ENCODE measurements around the gene GMPR2.

GMPR2 gene

DNA sequence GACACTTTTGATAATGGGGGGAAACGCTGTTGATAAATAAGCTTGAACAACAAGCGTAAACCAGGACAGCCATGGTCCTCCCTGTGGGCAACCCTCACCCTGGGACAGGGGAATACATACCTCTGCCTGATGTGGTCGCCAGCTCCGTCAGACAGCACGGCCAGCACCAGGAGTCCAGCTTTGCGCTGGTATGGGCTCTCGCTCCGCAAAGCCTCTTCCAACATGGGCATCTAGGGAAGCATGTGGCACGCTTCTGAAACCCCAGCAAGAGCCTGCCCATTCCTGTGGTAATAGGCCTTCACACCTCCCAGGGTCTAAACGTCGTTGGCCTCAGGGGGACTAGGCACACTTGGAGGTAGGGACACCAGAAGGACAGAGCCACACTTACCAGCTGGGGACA is 47.0 kb upstream of the GMPR2 start:
- peaks cover 15% of the 10 kb centered on the region for H3K4me1 ChIP-seq (ENCODE audit: low read length)
- H3K9me3 ChIP-seq (ENCODE audit: insufficient read depth, low read length) = no peaks in the 10 kb centered on the region
- H3K27me3 ChIP-seq (ENCODE audit: low read depth, low read length) = no peaks in the 10 kb centered on the region
- H3K36me3 ChIP-seq (replicated peaks; ENCODE audit: low read depth, low read length) = peaks cover 56% of the 10 kb centered on the region
- no peak overlapping the region for H2AFZ ChIP-seq (ENCODE audit: low read depth, low read length)
- H3K27ac ChIP-seq (ENCODE audit: low read length) = no peak overlapping the region
- H3K4me3 ChIP-seq (ENCODE audit: low read length) = no peak overlapping the region
- H3K9ac ChIP-seq (ENCODE audit: low read length) = no peak overlapping the region
- no peaks in the 10 kb centered on the region for H4K20me1 ChIP-seq (ENCODE audit: insufficient read depth, low read length)
- no peak for TF ChIP-seq EZH2phosphoT487 (IDR thresholded peaks at IDR 0.05; ENCODE audit: low read depth)
- TF ChIP-seq, protein P1, sequence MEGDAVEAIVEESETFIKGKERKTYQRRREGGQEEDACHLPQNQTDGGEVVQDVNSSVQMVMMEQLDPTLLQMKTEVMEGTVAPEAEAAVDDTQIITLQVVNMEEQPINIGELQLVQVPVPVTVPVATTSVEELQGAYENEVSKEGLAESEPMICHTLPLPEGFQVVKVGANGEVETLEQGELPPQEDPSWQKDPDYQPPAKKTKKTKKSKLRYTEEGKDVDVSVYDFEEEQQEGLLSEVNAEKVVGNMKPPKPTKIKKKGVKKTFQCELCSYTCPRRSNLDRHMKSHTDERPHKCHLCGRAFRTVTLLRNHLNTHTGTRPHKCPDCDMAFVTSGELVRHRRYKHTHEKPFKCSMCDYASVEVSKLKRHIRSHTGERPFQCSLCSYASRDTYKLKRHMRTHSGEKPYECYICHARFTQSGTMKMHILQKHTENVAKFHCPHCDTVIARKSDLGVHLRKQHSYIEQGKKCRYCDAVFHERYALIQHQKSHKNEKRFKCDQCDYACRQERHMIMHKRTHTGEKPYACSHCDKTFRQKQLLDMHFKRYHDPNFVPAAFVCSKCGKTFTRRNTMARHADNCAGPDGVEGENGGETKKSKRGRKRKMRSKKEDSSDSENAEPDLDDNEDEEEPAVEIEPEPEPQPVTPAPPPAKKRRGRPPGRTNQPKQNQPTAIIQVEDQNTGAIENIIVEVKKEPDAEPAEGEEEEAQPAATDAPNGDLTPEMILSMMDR (IDR thresholded peaks at IDR 0.05; ENCODE audit: low read depth, low read length) = no peak
- H3K4me2 ChIP-seq (ENCODE audit: low read length) = no peak overlapping the region
- H3K79me2 ChIP-seq (ENCODE audit: low read length) = peaks cover 26% of the 10 kb centered on the region

DNA sequence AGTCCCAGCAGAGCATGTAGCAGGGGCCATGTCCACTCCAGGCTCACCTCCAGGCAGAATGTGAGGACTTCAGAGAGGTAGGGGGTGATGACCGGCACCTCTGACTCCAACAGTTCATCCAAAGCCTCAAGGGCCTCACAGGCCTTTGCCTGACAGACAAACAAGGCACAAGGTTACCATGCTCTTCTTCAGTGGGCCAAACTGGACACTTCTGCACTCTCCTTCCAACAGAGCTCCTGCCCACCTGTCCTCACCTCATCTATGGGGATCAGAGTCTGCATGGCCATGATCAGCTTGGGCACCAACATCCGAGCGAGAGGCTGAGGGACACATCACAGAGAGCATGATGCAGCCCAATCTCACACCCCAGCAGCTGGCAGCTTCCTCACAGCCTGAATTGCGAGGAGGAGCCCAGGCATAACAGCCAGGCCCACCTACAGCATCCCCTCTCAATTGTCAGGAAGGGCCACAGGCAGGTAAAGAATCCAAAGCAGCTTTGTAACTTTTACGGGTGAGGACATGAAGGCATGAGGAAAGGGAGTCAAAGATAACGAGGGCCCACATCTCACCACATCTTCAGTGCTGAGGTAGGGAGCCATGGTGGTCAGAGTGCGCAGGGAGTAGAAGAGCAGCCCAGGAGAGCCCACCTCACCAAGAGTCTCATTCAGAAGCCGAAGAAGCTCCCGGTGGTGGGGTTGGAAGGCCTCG is 45.7 kb upstream of the GMPR2 start:
- Histone ChIP-seq H4K20me1 (ENCODE audit: insufficient read depth, low read length) (no peaks in the 10 kb centered on the region), H2AFZ (ENCODE audit: low read depth, low read length) (no peak overlapping the region), H3K9me3 (ENCODE audit: insufficient read depth, low read length) (no peaks in the 10 kb centered on the region), H3K4me1 (ENCODE audit: low read length) (peaks cover 15% of the 10 kb centered on the region), H3K4me3 (ENCODE audit: low read length) (peak overlapping the region; percentile 99; the same call in 1 of the 2 replicates), H3K36me3 (replicated peaks; ENCODE audit: low read depth, low read length) (peaks cover 54% of the 10 kb centered on the region), H3K27ac (ENCODE audit: low read length) (no peak overlapping the region), H3K9ac (ENCODE audit: low read length) (no peak overlapping the region), H3K4me2 (ENCODE audit: low read length) (peak overlapping the region; percentile 99), H3K27me3 (ENCODE audit: low read depth, low read length) (no peaks in the 10 kb centered on the region), H3K79me2 (ENCODE audit: low read length) (peaks cover 27% of the 10 kb centered on the region)
- TF ChIP-seq, protein P1 (IDR thresholded peaks at IDR 0.05; ENCODE audit: low read depth, low read length) = no peak
- no peak for TF ChIP-seq EZH2phosphoT487 (IDR thresholded peaks at IDR 0.05; ENCODE audit: low read depth)

DNA sequence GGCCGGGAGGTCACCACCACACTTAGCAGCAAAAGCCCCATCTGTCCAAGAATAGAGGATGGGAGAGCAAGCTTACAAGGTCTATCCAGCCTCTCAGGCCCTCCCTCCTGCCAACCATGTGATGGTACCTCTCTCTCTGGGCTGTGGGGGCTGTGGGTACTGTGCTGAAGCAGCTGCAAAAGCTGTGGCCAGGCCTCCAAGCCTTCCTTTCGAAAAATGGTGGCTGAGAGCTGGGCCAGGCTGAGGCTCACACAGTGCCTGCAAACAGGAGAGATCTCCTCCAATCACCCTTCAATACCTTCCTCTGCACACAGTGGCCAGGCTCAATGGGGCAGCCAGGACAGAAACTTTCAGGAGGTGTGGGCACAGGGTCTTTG is 45.2 kb upstream of the GMPR2 start:
- H3K9me3 ChIP-seq (ENCODE audit: insufficient read depth, low read length) = no peaks in the 10 kb centered on the region
- no peak overlapping the region for H2AFZ ChIP-seq (ENCODE audit: low read depth, low read length)
- H3K4me3 ChIP-seq (ENCODE audit: low read length) = peak overlapping the region; percentile 99
- peak overlapping the region; percentile 99 for H3K4me2 ChIP-seq (ENCODE audit: low read length)
- TF ChIP-seq, protein P1 (IDR thresholded peaks at IDR 0.05; ENCODE audit: low read depth, low read length) = no peak
- no peak for TF ChIP-seq EZH2phosphoT487 (IDR thresholded peaks at IDR 0.05; ENCODE audit: low read depth)
- no peaks in the 10 kb centered on the region for H3K27me3 ChIP-seq (ENCODE audit: low read depth, low read length)
- peaks cover 15% of the 10 kb centered on the region for H3K4me1 ChIP-seq (ENCODE audit: low read length)
- H3K27ac ChIP-seq (ENCODE audit: low read length) = no peak overlapping the region
- H3K79me2 ChIP-seq (ENCODE audit: low read length) = peaks cover 33% of the 10 kb centered on the region
- peak overlapping the region; percentile 85 for H3K9ac ChIP-seq (ENCODE audit: low read length)
- H4K20me1 ChIP-seq (ENCODE audit: insufficient read depth, low read length) = no peaks in the 10 kb centered on the region
- peaks cover 56% of the 10 kb centered on the region for H3K36me3 ChIP-seq (replicated peaks; ENCODE audit: low read depth, low read length)

DNA sequence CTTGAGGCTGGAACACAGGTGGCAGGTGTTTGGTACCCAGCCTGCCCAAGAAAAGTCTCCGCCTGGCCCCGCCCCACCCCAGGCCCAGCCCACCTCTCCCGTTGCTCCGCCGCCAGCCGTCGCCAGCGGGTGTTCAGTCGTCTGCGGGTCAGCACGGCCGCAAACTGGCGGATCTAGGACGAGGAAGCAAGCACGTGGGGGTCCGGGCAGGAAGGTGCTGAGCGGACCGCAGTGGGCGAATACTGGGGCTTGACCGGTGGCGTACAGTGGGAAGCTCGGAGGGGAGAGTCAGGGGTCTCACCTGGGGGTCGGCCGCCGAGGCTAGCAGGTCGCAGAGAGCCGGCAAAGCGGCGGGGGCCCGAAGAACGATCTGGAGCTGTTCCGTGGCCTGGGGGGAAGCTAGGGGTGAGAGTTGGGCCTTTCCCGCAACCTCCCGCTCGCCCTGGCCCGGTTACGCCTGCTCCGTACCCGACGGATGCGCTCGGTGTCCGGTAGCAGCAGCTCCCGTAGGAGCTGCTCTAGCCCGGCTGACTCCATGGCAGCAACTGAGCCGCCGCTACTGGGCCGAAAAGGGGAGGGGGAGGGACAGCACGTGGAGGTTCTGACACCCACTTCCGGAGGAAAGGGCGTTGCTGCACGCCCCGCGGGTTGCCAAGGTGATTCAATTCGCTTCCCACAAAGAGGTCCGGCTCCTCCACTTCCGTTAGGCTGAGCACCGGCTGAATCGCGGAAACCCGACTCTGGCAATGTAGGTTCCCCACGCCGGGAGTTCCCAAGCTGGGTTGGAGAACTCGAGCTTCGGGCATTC is 44.3 kb upstream of the GMPR2 start, which contains the start of gene IPO4:
TSS of gene IPO4 (minus strand) at position 566 of the 808 bp plus-strand sequence. CDS start at position 537, 29 bp downstream.
- Histone ChIP-seq H3K9me3 (ENCODE audit: insufficient read depth, low read length) (no peaks in the 10 kb centered on the region), H3K4me1 (ENCODE audit: low read length) (peaks cover 15% of the 10 kb centered on the region), H3K79me2 (ENCODE audit: low read length) (peaks cover 38% of the 10 kb centered on the region), H3K27ac (ENCODE audit: low read length) (peak within 1 kb of the TSS; percentile 65), H3K4me3 (ENCODE audit: low read length) (peak within 1 kb of the TSS; percentile 99), H2AFZ (ENCODE audit: low read depth, low read length) (peak within 1 kb of the TSS; percentile 57; the same call in 1 of the 2 replicates), H3K27me3 (ENCODE audit: low read depth, low read length) (no peaks in the 10 kb centered on the region), H4K20me1 (ENCODE audit: insufficient read depth, low read length) (no peaks in the 10 kb centered on the region), H3K9ac (ENCODE audit: low read length) (peak within 1 kb of the TSS; percentile 85), H3K36me3 (replicated peaks; ENCODE audit: low read depth, low read length) (peaks cover 53% of the 10 kb centered on the region), H3K4me2 (ENCODE audit: low read length) (peak within 1 kb of the TSS; percentile 99)
- TF ChIP-seq, protein P1 (IDR thresholded peaks at IDR 0.05; ENCODE audit: low read depth, low read length) = no peak

Data from OCI-LY3 (cell line).